ENCODE results near the gene UQCRFS1.
"Not testable (repeated sequence)": the region's sequence is repeated elsewhere in the genome, so short reads cannot be mapped to it uniquely, and the experiment has no call there.

The UQCRFS1 gene

GRCh38 chr19:29212648-29213573, at the start of gene UQCRFS1:
Gene UQCRFS1 (minus strand): TSS chr19:29213151. CDS start chr19:29213118, 33 bp downstream.
- DNase-seq (ENCODE audit: low spot score) = peak; percentile 95

- DNase-seq (ENCODE audit: low spot score) = no peak
Observed at GRCh38 chr19:29262085-29262484, 49.1 kb upstream of the UQCRFS1 start.

DNA sequence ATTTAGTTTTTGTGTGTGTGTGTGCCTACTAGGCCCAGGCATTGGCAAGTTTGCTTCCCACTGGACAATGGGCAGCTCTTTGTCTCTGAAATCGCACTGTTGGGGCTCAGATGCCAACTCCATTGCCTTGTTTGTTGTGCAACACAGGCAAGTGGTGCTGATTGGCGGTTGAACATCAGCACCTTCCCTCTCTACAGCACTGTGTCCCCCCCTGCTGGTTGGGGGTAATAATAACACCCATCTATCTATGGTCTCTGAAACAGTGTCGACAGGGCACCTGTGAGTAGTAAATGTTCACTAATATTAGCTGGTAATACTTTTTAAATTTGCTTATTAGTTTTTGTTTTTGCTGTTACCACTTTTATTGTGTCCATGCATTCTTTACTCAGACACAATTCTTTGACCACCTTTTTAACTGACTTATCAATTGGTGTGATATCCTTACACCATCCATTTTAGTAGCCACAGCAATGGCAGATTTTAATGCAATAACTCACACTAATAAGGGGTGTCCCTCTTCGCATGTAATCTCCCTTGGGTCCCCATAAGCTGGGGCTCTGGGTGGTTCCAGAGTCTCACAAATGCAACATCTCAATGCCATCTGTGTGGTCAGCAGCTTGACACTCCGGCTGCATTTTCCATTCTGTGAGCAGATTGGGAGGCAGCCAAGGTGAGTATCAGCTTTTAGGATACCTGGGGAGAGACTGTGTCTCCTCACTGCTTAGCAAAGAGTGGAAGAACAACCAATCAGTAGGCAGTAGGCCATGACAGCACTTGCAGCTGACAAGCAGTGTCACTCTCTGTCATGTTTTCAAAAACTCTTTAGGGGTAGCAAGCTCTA, 47.7 kb upstream of the UQCRFS1 start:
- peak; percentile 46 for DNase-seq (ENCODE audit: low spot score)

GRCh38 chr19:29259867-29260281, 46.9 kb upstream of the UQCRFS1 start:
- no peak for DNase-seq (ENCODE audit: low spot score)

GRCh38 chr19:29259153-29259552, 46.2 kb upstream of the UQCRFS1 start:
- DNase-seq (ENCODE audit: low spot score) = peak; percentile 8

GRCh38 chr19:29256516-29256915, 43.6 kb upstream of the UQCRFS1 start:
- no peak for DNase-seq (ENCODE audit: low spot score)

- no peak for DNase-seq (ENCODE audit: low spot score)
Observed at GRCh38 chr19:29255912-29256311, 43.0 kb upstream of the UQCRFS1 start.

- no peak for DNase-seq (ENCODE audit: low spot score)
Observed at GRCh38 chr19:29255006-29255405, 42.1 kb upstream of the UQCRFS1 start.

DNA sequence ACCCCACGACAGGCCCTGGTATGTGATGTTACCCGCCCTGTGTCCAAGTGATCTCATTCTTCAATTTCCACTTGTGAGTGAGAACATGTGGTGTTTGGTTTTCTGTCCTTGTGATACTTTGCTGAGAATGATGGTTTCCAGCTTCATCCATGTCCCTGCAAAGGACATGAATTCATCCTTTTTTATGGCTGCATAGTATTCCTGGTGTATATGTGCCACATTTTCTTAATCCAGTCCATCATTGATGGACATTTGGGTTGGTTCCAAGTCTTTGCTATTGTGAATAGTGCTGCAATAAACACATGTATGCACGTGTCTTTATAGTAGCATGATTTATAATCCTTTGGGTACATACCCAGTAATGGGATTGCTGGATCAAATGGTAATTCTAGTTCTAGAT, 36.8 kb upstream of the UQCRFS1 start:
- DNase-seq (ENCODE audit: low spot score) = not testable (repeated sequence)

DNA sequence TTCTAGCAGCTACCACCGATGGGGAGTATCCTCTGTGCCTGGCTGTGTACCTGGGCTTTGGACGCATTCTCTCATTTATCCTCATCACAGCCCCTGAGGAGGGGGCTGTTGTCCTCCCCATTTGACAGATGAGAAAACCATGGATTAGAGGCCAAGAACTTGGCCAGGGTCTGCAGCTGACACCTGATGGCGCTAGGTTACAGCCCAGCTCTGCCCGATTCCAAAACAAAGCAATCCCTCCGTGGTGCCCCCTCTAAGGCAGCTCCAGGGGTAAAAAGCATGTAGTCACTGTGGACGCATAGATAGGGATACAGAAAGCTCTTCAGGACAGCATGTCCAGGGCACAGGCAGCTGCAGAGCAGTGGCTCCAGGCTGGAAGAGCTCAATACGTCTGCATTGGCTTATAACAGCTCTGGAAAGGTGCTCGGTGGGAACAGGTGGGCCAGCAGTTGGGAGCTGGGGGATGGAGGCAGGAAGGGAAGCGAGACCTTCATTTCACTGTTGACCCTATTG, 35.4 kb upstream of the UQCRFS1 start:
- DNase-seq (ENCODE audit: low spot score) = no peak

GRCh38 chr19:29247872-29248271, 34.9 kb upstream of the UQCRFS1 start:
- peak; percentile 21 for DNase-seq (ENCODE audit: low spot score)

DNA sequence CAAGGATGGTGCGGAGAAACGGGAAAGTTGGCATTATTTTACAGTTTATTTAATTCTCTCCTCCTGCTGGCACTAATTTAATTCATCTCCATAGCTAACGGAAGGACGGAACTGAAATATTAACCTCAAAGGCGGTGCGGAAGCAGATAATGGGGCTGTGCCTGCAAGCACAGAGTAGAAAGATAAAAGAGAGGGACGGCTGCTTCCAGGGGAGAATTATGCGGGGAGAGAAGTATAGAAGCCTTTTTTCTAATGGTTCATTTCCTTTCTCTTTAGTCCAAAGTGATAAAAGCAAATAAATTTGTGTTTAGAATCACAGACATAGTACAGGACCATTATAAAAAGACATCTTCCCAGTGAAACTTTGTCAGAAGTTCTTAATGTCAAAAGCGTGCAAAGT, 34.5 kb upstream of the UQCRFS1 start:
- DNase-seq (ENCODE audit: low spot score) = peak; percentile 32

DNA sequence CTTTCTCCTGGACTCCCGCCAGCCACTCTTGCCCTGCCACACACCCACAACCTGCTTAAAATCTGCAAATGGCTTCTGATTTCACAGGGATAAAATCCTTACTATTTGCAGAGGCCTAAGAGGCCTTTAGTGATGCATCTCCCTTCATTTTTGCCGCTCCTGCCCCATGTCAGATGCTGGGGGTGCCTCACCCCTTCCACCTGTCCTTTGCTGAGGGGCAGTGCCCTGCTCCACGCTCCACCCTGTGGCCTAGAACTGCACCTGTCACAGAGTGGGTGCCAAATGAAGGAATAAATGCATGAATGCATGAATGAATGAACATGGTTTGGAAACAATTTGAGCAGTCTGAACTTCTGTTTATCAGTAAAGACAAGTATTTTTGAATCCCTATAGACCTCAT, 34.1 kb upstream of the UQCRFS1 start:
- DNase-seq (ENCODE audit: low spot score) = peak; percentile 61

- peak; percentile 79 for DNase-seq (ENCODE audit: low spot score)
Observed at GRCh38 chr19:29245215-29245614, 32.3 kb upstream of the UQCRFS1 start.

DNA sequence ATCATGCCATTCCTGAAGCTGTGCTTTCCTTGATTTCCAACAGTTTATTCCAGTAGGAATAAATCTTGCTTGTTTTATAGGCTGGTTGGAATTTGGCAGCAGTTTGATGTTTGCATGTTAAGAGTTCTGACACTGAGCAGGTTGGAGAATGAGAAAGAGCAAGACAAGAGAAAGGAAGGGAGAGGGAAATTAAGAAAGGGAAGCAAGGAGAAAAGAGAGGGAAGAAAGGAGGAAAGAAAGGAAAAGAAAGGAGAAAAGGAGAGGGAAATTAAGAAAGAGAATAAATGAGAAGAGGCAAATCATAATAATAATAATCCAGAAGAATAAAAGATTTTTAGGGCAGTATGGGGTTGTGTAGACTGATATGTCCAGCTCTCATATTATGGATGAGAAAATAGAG, 28.4 kb upstream of the UQCRFS1 start:
- DNase-seq (ENCODE audit: low spot score) = no peak

DNA sequence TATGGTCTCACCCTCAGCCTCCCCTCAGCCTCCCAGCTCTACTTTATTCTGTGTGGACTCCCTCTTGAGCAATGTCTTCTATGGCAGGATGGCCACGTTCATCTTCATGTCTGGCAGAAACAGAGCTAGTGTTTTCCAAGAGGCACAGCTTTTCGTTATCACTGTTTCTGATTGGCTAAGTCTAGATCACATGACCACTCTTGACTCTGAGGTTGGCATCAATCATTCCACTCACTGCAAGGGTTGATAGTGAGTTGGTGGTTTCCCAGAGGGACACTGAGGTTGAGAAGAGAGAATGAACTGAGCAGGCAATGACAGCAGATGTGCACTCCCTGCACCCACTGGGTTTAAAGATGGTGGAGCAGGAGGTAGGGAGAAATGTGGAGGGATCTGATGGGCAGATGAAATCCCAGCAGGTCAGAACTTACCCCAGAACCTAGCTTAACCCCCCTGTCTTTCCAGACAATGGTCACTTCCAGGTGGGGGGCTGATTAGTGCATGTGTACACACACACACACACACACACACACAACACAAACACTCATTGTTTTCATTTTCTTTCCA, 26.3 kb upstream of the UQCRFS1 start:
- DNase-seq (ENCODE audit: low spot score) = no peak

DNA sequence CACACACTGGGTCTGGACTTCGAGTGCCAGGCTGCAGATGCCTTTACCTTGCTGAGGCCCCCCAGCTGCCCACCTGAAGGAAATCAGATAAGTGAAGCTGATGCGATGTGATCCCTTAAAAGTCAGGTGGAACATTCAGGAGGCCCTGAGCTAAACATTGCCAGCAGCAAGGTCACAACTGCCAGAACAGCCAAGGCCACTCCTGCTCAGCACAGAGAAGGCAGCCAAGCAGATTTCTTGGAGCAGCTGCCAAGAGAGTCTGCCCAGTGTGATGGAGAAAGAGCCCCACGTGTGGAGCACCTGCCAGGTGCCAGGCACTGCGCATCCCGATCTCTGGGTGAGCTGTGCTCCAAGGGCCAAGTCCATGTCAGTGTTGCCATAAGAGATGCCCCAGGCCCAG, 20.6 kb upstream of the UQCRFS1 start:
- no peak for DNase-seq (ENCODE audit: low spot score)

DNA sequence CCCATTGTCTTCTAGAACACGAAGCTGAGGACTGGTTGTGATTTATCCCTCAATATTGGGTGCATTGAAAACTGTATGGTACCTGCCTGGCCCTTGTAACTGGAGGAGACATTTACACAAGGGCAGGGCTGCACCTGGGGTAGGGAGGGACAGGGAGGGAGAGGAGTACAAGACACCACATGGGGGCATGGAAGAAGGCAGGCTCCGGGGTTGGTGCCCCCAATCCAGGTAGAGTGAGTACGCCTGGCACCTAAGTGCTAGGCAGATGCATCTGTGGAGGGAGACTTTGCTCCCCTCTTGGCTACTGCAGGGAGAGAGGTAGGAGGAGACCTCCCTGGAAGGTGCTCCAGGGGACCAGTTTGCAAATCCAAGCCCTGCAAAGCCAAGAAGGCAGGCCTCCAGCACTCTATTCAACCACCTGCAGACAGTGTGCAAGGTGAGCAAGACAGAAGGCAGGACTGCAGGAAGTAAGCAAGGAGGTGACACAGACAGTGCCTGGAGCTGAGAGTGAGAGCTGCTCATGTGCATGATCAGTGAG, 19.4 kb upstream of the UQCRFS1 start:
- no peak for DNase-seq (ENCODE audit: low spot score)

- not testable (repeated sequence) for DNase-seq (ENCODE audit: low spot score)
Observed at GRCh38 chr19:29231306-29231705, 18.4 kb upstream of the UQCRFS1 start.

DNA sequence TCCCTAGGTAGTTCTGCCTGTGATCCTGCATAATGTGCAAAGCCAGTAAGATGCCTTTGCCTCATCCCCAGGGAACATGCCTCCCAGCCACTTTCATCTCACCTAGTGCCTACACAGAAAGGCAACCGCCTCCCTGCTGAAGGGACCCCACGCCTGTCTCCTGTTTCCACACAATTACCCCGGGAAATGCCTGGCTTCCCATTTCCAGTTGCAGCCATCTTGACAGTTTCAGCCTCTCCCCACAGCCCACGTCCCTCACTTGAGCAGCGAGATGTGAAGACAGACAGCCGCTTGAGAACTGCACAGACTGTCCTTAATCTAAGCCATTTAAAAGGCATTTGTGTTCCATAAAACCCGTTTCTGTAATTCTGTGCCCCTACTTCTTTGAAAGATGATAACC, 4.7 kb upstream of the UQCRFS1 start:
- DNase-seq (ENCODE audit: low spot score) = no peak

DNA sequence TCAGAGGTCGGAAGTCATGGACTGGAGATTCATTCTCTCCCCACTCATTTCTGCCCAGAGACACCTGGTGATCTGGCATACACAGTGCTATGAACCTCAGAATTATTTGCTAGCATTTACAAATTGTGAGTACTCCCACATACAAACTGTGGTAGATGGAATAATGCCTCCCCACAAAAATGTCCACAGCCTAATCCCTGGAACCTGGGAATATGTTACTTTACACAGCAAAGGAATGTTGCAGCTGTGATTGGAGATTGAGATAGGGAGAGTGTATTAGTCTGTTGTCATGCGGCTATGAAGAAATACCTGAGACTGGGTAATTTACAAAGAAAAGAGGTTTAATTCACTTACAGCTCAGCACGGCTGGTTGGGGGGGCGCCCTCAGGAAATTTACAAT, 3.1 kb upstream of the UQCRFS1 start:
- DNase-seq (ENCODE audit: low spot score) = no peak

DNA sequence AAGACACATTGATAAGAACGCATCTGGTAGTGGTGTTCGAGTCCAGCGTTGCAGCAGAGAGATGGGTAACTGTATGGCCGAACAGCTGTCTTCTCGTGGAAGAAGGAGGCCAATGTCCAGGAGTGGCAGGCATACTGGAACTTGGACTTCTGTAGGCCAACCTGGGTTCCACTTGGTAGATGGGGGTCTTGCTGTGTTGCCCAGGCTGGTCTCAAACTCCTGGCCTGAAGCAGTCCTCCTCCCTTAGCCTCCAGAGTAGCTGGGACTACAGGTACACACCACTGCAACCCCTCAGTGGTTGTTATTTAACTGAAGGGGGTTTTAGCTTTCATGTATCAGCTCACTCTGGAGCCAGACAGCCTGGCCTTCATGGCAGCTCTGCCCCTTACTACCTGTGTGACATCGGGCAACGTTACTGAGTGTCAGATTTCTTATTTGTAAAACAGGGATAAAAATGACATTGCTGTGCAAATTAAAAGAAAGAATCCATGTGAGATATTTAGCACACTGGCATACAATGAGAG, 2.4 kb upstream of the UQCRFS1 start:
- DNase-seq (ENCODE audit: low spot score) = no peak

Measured in cerebellar cortex (tissue), 1 donor.